HL-60/S4 (cell line): Measurements from ENCODE around the gene KCNG2.

Experiments
- in situ Hi-C: fragments of 300-500 bp; cut with MboI; formaldehyde crosslinking; loops from 2 replicates; pipeline ENCODE4 v1.14.3; 2022; ENCODE audit warnings: low sequenced_read_pairs

Gene KCNG2

GRCh38 chr18:79766308-79766707, 31.4 kb upstream of the KCNG2 start:
- in situ Hi-C loops = no loop called here

GRCh38 chr18:79768745-79769144, 29.0 kb upstream of the KCNG2 start:
- in situ Hi-C loops = no loop called here

GRCh38 chr18:79769698-79770500, 27.8 kb upstream of the KCNG2 start:
- in situ Hi-C loops = no loop called here

- in situ Hi-C loops = no loop called here
Measured at GRCh38 chr18:79770501-79770815, 27.3 kb upstream of the KCNG2 start.

- in situ Hi-C loops = no loop called here
Measured at GRCh38 chr18:79770826-79771225, 26.9 kb upstream of the KCNG2 start.

- in situ Hi-C loops = no loop called here
Measured at GRCh38 chr18:79771446-79772107, 26.2 kb upstream of the KCNG2 start.

GRCh38 chr18:79772108-79772864, 25.5 kb upstream of the KCNG2 start:
- in situ Hi-C loops = no loop called here

GRCh38 chr18:79772865-79773696, 24.7 kb upstream of the KCNG2 start:
- in situ Hi-C loops = no loop called here

GRCh38 chr18:79774111-79774510, 23.6 kb upstream of the KCNG2 start:
- in situ Hi-C loops = no loop called here

GRCh38 chr18:79775441-79776221, 22.1 kb upstream of the KCNG2 start:
- in situ Hi-C loops = no loop called here

- in situ Hi-C loops = no loop called here
Measured at GRCh38 chr18:79776674-79777073, 21.1 kb upstream of the KCNG2 start.

GRCh38 chr18:79778291-79778791, 19.4 kb upstream of the KCNG2 start:
- in situ Hi-C loops = no loop called here

GRCh38 chr18:79779021-79779699, 18.6 kb upstream of the KCNG2 start:
- in situ Hi-C loops = no loop called here

- in situ Hi-C loops = no loop called here
Measured at GRCh38 chr18:79779700-79780190, 18.0 kb upstream of the KCNG2 start.

GRCh38 chr18:79780547-79780946, 17.2 kb upstream of the KCNG2 start:
- in situ Hi-C loops = no loop called here

GRCh38 chr18:79781331-79781941, 16.3 kb upstream of the KCNG2 start:
- in situ Hi-C loops = no loop called here

GRCh38 chr18:79782566-79783308, 15.0 kb upstream of the KCNG2 start:
- in situ Hi-C loops = no loop called here
